T1000 (cell line): ENCODE results near the gene MINAR1.
"Not testable (repeated sequence)": the region's sequence is repeated elsewhere in the genome, so short reads cannot be mapped to it uniquely, and the experiment has no call there.

Source experiments
- DNase-seq: peaks from one replicate; lab custom pipeline; 2025; ENCODE audit warnings: mixed read lengths; lab: John Stamatoyannopoulos, UW

MINAR1 gene

GRCh38 chr15:79431636-79432344 is at the start of gene MINAR1:
TSS of gene MINAR1 (plus strand) at chr15:79432336. CDS start at chr15:79456148, 23,812 bp downstream.
- peak; percentile 49 for DNase-seq

- no peak for DNase-seq
Measured at GRCh38 chr15:79394231-79394630, 37.9 kb upstream of the MINAR1 start.

- DNase-seq, result no peak
Measured at GRCh38 chr15:79396850-79397249, 35.3 kb upstream of the MINAR1 start.

GRCh38 chr15:79397269-79397910 is 34.7 kb upstream of the MINAR1 start:
- no peak for DNase-seq

GRCh38 chr15:79399606-79400005 is 32.5 kb upstream of the MINAR1 start:
- DNase-seq, result no peak

GRCh38 chr15:79400650-79401049 is 31.5 kb upstream of the MINAR1 start:
- no peak for DNase-seq

GRCh38 chr15:79401301-79401700 is 30.8 kb upstream of the MINAR1 start:
- no peak for DNase-seq

- DNase-seq, result no peak
Measured at GRCh38 chr15:79402136-79402535, 30.0 kb upstream of the MINAR1 start.

GRCh38 chr15:79403501-79403900 is 28.6 kb upstream of the MINAR1 start:
- DNase-seq, result no peak

GRCh38 chr15:79406210-79406609 is 25.9 kb upstream of the MINAR1 start:
- DNase-seq, result no peak

GRCh38 chr15:79408041-79408440 is 24.1 kb upstream of the MINAR1 start:
- DNase-seq, result no peak

GRCh38 chr15:79410237-79410636 is 21.9 kb upstream of the MINAR1 start:
- no peak for DNase-seq

- no peak for DNase-seq
Measured at GRCh38 chr15:79412010-79412409, 20.1 kb upstream of the MINAR1 start.

GRCh38 chr15:79412429-79412828 is 19.7 kb upstream of the MINAR1 start:
- DNase-seq, result no peak

- DNase-seq, result no peak
Measured at GRCh38 chr15:79416876-79417275, 15.3 kb upstream of the MINAR1 start.

- no peak for DNase-seq
Measured at GRCh38 chr15:79418693-79419279, 13.3 kb upstream of the MINAR1 start.

- DNase-seq, result no peak
Measured at GRCh38 chr15:79425591-79426295, 6.4 kb upstream of the MINAR1 start.

- DNase-seq, result not testable (repeated sequence)
Measured at GRCh38 chr15:79426899-79427298, 5.2 kb upstream of the MINAR1 start.

GRCh38 chr15:79427781-79428598 is 4.1 kb upstream of the MINAR1 start:
- DNase-seq, result no peak

GRCh38 chr15:79430901-79431635 is 1.1 kb upstream of the MINAR1 start:
- DNase-seq, result no peak
